SKM-1 (cell line): Measurements from ENCODE around the gene NBPF4.
A peak's percentile ranks its signal among the peaks of the same experiment; 100 is the strongest.
"Not testable (repeated sequence)": the region's sequence is repeated elsewhere in the genome, so short reads cannot be mapped to it uniquely, and the experiment has no call there.

ENCODE experiments used
- DNase-seq: peaks from one replicate; lab custom pipeline; 2025; ENCODE audit not compliant: unreplicated experiment; lab: John Stamatoyannopoulos, UW

NBPF4 gene

DNA sequence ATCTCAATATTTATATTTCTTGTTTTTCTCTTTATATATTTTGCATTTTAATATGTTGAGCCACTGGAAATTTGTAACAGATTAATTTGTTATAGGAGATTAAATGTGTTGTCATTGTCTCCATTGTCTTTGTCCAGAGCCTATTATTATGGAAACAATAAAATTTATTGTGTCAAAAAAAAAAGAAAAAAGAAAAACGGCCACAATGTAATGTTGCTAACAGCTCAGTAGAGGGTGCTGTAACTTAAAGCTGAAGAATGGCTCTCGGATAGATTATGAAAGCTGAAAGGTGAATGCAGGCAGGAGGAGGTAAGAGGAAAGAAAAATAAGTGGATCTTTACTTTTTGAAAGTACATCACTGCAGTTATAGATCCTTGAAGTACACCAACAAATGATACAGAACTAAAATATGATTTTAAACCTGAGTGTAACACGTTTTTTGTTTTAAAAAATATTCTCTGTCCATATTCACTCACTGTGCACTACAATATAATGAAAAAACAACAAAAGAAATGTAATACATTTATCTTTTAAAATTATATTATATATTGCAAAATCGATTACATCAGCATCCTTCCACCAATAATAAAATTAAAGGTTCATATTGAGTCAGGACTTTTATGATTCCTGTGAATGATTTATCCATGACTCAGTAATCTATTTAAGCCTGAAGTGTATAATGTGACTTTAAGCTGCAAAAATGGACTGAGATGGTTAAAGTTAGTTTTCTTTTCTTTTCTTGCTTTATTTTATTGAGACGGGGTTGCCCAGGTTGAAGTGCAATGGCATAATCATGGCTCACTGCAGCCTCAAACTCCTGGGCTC lies 29.0 kb downstream of the NBPF4 start:
- not testable (repeated sequence) for DNase-seq

DNA sequence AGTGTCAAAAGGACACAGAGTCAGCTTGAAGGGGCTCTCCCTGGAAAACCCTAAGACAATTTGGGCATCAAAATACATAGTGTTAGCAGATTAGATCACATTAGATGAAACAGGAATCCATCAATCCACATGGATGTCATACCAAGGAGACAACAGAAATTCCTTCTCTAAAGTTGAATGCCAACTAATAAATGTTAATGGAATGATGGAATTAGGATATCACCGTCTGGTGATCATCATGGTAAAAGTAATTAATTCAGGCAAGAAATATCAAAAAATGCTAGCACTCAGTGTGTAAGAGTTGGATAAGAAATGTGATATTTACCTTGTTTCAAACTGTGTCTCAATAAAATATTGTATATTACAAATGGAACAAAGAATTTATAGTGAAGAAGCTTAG lies 32.9 kb downstream of the NBPF4 start:
- no peak for DNase-seq

DNA sequence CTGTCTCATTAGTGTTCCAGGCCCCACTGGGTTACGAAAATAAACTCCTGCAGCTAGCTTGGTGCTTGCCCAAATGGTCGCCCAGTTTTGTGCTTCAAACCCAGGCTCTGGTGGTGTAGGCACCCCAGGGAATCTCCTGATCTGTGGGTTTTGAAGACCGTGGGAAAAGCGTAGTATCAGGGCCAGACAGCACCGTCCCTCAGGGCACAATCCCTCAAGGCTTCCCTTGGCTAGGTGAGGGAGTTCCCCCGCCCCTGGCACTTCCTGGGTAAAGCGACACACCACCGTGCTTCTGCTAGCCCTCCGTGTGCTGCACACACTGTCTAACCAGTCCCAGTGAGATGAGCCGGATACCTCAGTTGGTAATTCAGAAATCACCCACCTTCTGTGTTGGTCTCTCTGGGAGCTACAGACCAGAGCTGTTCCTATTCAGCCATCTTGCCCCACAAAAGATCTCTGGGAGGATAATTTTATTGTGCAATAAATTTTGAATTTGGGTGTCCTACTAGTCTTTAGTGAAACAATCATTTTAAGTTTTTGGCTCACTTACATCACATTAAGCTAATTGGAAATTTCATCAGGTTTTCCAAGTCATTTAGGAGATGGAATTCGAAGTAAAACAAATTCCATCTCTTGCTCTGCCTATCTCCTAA lies 34.3 kb downstream of the NBPF4 start:
- no peak for DNase-seq

DNA sequence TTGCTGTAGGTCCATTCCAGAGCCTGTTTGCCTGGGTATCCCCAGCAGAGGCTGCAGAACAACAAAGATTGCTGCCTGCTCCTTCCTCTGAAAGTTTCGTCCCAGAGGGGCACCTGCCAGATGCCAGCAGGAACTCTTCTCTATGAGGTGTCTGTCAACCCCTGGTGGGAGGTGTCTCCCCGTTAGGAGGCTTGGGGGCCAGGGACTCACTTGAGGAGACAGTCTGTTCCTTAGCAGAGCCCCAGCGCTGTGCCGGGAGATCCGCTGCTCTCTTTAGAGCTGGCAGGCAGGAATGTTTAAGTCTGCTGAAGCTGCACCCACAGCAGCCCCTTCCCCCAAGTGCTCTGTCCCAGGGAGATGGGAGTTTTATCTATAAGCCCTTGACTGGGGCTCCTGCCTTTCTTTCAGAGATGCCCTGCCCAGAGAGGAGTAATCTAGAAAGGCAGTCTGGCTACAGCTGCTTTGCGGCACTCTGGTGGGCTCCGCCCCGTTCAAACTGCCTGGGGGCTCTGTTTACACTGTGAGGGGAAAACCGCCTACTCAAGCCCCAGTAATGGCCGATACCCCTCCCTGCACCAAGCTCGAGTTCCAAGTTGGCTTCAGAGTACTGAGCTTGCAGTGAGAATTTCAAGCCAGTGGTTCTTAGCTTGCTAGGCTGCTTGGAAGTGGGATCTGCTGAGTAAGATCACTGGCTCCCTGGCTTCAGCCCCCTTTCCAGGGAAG lies 35.0 kb downstream of the NBPF4 start:
- DNase-seq, result no peak

DNA sequence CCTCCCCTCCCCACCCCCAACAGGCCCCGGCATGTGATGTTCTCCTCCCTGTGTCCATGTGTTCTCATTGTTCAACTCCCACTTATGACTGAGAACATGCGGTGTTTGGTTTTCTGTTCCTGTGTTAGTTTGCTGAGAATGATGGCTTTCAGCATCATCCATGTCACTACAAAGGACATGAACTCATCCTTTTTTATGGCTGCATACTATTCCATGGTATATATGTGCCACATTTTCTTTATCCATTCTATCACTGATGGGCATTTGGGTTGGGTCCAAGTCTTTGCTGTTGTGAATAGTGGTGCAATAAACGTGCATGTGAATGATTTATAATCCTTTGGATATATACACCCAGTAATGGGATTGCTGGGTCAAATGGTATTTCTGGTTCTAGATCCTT lies 40.3 kb downstream of the NBPF4 start:
- DNase-seq, result not testable (repeated sequence)

DNA sequence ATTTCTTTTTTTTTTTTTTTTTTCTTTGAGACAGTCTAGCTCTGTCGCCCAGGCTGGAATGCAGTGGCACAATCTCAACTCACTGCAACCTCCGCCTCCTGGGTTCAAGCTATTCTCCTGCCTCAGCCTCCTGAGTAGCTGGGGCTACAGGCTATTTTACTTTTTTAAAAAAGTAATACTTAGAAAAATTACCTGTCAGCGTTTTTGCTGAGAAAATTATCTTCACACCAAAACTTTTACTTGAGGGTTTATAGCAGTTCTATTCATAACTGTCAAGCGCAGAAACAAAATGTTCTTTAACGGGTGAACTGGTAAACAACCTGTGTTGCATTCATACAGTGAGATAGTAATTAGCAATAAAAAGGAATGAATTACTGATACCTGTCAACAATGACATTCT lies 42.2 kb downstream of the NBPF4 start:
- DNase-seq, result no peak

DNA sequence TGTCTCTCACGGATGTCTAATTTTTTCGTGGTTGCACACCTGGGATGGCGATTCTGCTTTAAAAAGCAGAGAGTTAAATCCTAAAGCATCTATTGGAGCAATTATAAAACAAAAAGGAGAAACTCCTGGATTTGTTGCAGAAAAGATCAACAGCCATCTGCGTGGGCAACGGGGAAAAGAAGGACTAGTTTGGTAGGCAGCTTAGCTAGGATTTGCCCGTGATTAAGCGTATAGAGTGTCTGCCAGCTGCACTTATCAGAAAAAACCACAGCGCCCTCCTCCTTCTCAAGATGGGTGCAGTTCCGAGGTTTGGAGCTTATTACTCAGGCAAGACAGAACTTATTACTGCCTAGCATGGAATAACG lies 43.2 kb downstream of the NBPF4 start:
- DNase-seq, result no peak

DNA sequence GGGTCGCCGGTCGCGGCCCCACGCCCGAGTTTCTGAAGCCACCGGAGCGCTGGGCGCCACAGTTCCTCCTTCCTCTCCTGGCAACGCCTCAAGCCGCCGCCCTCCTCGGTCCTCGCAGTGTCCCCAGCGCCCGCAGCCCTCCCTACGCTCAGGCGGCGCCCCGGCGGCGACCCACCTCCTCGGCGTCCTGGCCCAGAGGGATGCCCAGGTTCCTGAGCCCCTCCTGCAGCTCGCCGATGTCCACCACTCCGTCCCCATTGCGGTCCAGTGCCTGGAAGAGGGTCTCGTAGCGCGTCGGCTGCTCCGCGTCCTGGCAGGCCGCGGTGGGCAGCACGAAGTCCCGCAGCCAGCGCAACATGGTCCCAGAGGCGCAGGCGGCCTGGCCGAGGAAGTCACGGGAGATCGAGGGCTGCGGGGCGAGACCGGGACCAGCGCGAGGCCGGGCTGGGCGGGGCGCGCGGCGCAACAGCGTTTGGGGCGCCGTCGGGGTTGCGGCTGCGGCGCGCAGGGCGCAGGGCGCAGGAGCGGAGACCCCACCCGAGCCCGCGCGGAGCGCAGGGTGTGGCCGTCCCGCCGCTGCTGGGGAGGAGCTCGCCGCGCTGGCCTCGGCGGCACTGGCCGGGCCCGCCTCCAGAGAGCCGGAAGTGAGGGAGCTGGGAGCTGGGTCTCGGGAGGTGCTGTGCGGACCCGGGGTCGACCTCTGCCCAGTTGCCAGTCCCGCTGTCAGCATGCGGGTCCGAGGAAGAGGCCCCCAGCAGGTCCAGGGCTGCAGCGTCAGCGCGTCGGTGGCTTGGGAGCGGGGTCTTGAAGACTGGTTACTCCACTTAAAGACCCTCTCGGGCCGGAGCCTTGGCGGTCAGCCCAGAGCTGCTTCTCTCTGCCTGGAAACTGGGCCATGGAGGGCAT lies 43.8 kb downstream of the NBPF4 start, which contains the start of gene SLC25A24:
Gene SLC25A24 (minus strand): TSS at position 563 of the 906 bp plus-strand sequence. CDS start 205 bp downstream, at position 358.
- DNase-seq, result peak; percentile 45

DNA sequence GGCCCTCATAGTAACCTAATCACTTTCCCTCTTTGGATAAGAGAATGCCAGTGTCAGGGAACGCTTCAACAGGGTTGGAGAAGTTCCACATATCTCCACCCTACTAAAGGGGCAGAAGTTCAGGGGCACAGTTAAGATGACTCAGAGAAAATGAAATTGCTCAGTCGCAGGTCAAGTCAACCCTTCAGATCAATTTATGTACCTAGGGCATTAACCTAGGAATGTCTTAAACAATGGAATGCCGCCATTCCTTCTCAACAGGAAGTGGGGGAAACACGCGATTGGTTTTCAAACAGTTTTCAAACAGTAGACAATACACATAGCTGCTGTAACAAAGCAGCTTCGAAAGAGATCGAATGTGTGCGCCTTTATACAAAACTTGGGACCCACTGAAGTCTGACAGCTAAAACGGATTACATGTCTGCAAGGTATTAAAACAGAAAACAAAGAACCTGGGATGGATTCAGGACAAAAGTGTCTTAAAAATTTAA lies 44.6 kb downstream of the NBPF4 start:
- no peak for DNase-seq

DNA sequence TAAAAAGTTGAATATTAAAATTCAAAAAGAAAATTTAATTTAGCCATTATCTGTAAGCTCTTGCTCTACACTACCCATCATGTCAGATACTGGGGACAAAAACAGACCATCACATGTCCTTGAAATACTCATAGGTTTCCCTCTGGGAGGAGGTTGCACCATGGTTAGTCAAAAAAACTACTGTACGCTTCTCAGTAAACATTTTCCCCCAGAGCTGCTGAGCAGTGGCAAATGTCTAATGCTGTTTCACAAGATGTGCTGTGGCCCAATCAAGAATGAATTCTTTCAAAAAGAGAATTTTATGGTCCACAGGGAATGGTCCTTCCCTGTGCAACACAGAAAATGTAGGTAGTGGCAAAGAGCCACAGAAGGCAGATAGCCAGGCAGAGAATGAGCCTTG lies 49.8 kb downstream of the NBPF4 start:
- no peak for DNase-seq

DNA sequence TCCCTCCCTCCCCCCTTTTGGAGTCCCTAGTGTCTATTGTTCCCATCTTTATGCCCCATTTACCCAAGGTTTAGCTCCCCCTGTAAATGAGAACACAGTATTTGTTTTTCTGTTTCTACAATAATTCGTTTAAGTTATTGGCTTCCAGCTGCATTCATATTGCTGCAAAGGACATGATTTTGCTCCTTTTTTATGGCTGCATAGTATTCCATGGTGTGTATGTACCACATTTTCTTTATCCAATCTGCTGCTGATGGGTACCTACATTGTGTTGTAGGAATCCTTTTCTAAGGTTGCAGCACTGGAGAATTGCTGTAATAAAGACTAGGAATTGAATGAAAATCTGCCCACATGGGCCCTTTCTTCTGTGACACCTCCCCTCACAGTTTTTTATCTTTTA lies 50.5 kb downstream of the NBPF4 start:
- no peak for DNase-seq

DNA sequence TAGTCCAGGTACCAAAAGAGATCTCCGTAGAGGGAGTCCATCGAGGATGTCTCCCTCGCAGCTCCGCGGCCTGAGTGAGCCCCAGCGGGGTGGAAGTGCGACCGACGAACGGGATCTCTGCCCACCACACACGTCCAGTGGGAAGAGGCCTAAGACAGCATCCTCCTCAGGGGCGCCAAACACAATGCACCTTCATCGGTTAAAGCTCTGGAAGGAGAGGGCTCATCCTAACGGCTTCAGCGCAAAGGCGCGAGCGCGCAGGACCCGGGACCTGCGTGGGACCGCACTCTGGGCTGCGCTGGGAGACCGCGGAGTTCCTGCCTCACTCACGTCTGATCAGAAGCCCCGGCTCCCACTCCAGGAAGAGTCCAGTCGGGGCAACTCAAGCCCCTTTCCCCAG lies 51.3 kb downstream of the NBPF4 start:
- DNase-seq, result no peak

DNA sequence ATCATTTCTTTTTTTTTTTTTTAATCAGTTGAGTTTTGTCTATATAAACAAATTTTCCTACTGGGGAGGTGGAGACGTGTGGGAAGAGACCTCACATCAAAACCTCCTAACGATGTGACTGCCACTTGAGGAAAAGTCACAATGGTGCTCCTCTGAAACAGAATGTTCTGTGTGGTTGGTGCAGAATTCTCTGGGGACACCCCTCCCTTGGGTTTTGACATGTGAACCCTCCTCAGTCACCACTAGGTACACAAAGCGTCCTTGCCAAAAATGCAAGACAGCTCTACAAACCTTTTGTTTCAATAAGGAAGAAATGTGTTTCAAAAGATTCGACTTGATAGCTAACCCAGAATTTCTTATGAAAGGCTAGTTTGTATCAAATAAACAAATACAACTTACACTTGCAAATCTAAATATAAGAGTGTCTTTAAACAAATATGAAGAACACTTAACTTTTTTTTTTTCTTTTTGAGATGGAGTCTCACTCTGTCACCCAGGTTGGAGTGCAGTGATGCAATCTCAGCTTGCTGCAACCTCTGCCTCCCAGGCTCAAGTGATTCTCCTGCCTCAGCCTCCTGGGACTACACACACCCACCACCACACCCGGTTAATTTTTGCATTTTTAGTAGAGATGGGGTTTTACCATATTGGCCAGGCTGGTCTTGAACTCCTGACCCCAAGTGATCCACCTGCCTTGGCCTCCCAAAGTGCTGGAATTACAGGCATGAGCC lies 53.0 kb downstream of the NBPF4 start:
- DNase-seq, result no peak

DNA sequence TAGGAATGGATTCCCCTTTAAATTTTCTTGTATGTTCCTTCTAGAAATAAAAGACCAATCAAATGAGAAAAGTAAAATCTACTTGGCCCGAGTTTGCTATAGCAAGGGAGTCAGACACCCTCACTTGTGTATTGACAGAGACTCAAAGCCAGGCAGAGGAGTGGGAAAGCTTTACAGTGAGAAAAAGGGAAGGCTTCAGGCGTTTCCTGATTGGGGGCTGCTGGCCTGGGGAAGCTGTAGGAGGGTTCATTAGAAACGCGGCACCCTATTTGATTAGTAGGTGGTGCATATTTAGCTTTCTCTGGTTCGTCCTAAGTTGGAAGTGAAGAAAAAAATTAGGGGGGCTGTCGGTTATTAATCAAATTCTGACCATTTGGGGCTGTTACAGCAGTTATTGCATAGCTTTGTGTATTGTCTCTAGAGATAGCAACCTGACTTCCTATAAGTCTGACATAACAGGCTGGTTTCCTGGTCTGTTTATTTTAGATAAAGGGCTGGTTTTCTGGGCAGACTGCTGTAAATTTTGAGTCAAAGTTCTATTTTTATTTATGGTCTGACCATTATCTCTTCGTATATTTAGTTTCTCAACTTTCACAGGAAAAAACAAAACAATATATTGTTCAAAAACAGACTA lies 53.8 kb downstream of the NBPF4 start:
- no peak for DNase-seq

DNA sequence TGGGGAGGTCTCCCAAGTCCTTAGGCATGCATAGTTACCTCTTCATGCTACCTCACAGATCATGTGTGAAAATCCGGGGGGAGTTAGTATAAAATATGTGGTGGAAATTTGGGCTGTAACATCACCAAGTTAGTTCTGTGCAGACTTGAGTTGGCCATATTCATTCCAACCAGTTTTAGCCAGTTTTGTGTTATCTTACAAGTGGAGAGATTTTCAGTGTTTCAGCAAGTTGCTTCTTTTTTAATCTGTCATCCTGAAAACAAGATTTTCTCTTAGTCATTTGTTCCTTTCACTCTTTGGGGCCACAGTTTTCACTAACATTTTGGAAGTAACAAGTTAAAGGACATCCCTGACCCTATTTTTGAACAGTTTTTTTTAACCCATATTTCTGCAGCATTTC lies 55.1 kb downstream of the NBPF4 start:
- DNase-seq, result no peak

DNA sequence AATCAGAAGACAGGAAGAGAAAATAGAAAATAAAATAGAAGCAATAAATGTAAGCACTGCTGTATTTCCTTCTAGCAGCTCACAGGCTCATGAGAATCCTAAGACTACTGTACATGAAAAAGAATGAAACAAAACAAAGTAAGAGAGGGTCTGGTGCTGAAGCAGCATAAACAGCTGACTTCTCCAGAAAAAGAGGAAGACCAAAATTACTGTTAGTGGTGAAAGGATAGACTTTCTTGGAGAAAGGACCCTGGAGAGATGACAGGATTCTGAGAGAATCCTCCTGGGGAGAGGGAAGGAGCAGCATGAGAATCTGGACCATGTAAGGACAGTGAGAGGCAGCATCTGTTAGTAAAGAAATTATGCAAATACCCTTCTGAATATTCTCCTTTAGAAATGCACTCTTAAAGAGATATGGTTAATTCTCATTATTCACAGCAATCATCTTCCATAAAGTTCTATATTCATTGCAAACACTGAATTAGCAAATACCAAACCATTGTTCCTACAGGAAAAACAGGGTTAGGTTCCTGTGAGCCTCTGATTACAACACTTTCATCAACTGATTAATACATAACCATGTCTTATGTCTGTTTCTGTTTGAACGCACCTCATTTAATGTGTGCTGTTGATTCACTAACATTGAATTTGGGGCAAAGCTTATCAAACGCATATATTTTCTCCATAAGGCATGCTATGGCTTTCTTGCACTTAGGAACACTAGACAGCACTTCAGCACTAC lies 60.7 kb downstream of the NBPF4 start:
- DNase-seq, result no peak

DNA sequence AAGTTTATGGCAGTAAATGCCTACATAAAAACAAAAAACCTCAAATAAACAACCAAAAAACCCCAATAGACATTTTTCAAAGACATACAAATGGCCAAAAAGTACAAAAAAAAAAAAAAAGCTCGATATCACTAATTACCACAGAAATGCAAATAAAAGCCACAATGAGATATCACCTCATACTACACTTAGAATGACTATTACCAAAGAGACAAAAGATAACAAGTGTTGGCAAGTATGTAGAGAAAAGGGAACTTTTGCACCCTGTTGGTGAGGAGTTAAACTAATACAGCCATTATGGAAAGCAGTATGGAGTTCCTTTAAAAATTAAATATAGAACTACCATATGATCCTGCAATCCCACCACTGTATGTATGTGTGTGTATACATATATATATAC lies 64.9 kb downstream of the NBPF4 start:
- no peak for DNase-seq
